K562 (cell line): ENCODE measurements around the gene DIPK1B.
A peak's percentile ranks its signal among the peaks of the same experiment; 100 is the strongest.
"Not testable (repeated sequence)": the region's sequence is repeated elsewhere in the genome, so short reads cannot be mapped to it uniquely, and the experiment has no call there.

Experiments used
- AFF1 ChIP-seq, 2 experiments: fragments of 450-650 bp; IDR thresholded peaks; 2 replicates each; pipeline ENCODE4 v1.6.1; 2018; ENCODE audit warnings: mild to moderate bottlenecking in 2 of 2, low read depth in 1 of 2; ENCODE audit not compliant: partially characterized antibody in 2 of 2
- CBX8 ChIP-seq: fragments of 200-600 bp; sonication (generic); IDR thresholded peaks from 2 replicates; pipeline ENCODE4 v1.6.1; 2012; ENCODE audit warnings: borderline replicate concordance, mixed run types, low read depth, mild to moderate bottlenecking, moderate library complexity, mixed read lengths, low read length, control low read depth, inconsistent platforms; ENCODE audit not compliant: poor library complexity, severe bottlenecking; ENCODE audit errors: extremely low read depth
- CTCF ChIP-seq, 3 experiments: IDR thresholded peaks in 2 of 3; conservative IDR thresholded peaks in 1 of 3; 2 replicates each; pipeline ENCODE4 v1.5.1; 2011 to 2012; ENCODE audit warnings: low read length in 3 of 3, mild to moderate bottlenecking in 3 of 3, control low read depth in 2 of 3, improper control_type of control experiment in 1 of 3, inconsistent platforms in 1 of 3, low read depth in 1 of 3, mixed read lengths in 1 of 3, moderate library complexity in 1 of 3; ENCODE audit not compliant: insufficient read depth in 2 of 3
- E2F1 ChIP-seq: sonication (generic); formaldehyde crosslinking; IDR thresholded peaks from 2 replicates; pipeline ENCODE4 v1.8.1; 2023; ENCODE audit warnings: mild to moderate bottlenecking, missing genetic modification reagents, moderate library complexity
- GABPB1 ChIP-seq: sonication (generic); formaldehyde crosslinking; IDR thresholded peaks from 2 replicates; pipeline ENCODE4 v1.8.0; 2022; ENCODE audit warnings: mild to moderate bottlenecking, missing genetic modification reagents
- HINFP ChIP-seq: fragments of 450-650 bp; conservative IDR thresholded peaks from 2 replicates; pipeline ENCODE4 v1.6.1; 2016; ENCODE audit warnings: missing genetic modification characterization, low read depth, mild to moderate bottlenecking, control low read depth, missing compliant biosample characterization
- NELFE ChIP-seq: IDR thresholded peaks from 2 replicates; pipeline ENCODE4 v1.6.1; 2011; ENCODE audit warnings: mild to moderate bottlenecking; ENCODE audit not compliant: insufficient read depth, insufficient read length
- PATZ1 ChIP-seq: fragments of 250-450 bp; sonication (Bioruptor Pico); IDR thresholded peaks from 2 replicates; pipeline ENCODE4 v1.5.0; 2020; ENCODE audit warnings: mild to moderate bottlenecking, borderline replicate concordance
- POLR2AphosphoS5 ChIP-seq: IDR thresholded peaks from 2 replicates; pipeline ENCODE4 v1.6.1; 2011; ENCODE audit warnings: mild to moderate bottlenecking, low read depth, low read length, moderate library complexity; ENCODE audit not compliant: control insufficient read depth, insufficient read depth
- STAT6 ChIP-seq: sonication (generic); formaldehyde crosslinking; IDR thresholded peaks from 2 replicates; pipeline ENCODE4 v1.8.1; 2023; ENCODE audit warnings: mild to moderate bottlenecking, missing genetic modification reagents
- TBP ChIP-seq: optimal IDR thresholded peaks from 2 replicates; pipeline ENCODE3; 2011; ENCODE audit warnings: low read depth, low read length, improper control_type of control experiment
- ZHX1 ChIP-seq: fragments of 150-350 bp; conservative IDR thresholded peaks from 2 replicates; pipeline ENCODE4 v1.6.1; 2014; ENCODE audit warnings: low read length
- ZKSCAN3 ChIP-seq: fragments of 250-450 bp; sonication (Bioruptor Pico); IDR thresholded peaks from 2 replicates; pipeline ENCODE4 v1.4.0; 2020
- ZNF57 ChIP-seq: fragments of 450-650 bp; formaldehyde crosslinking; IDR thresholded peaks from 2 replicates; pipeline ENCODE4 v1.4.0; 2020; ENCODE audit warnings: mild to moderate bottlenecking, moderate library complexity

- TF ChIP-seq HINFP (tag); PATZ1 (CRISPR knock-in tag); NELFE; POLR2AphosphoS5; ZHX1; CBX8; ZNF57 (CRISPR knock-in tag); E2F1; GABPB1 (CRISPR knock-in tag); STAT6 (CRISPR knock-in tag); TBP; AFF1 (IDR thresholded peaks at IDR 0.05; ENCODE audit: low read depth in 1 of 2, partially characterized antibody in 2 of 2); ZKSCAN3: not testable (repeated sequence)
- TF ChIP-seq CTCF (IDR thresholded peaks at IDR 0.05 in 2 of 3, conservative IDR thresholded peaks at IDR 0.05 in 1 of 3; ENCODE audit: insufficient read depth in 2 of 3, low read depth in 1 of 3, low read length in 3 of 3), result peak in 1 of 3 experiments; percentile 19; a peak in 1 of 6 replicates
These were observed 54.2 kb downstream of the DIPK1B start for GRCh38 chr9:136766410-136767120.
